ENCODE results near the gene PHLPP1.

GRCh38 chr18:62759704-62760402 is 44.5 kb downstream of the PHLPP1 start:
- no peak for TF ChIP-seq CTCF (IDR thresholded peaks at IDR 0.05 in 4 of 5, conservative IDR thresholded peaks at IDR 0.05 in 1 of 5)
- TF ChIP-seq POLR2A (IDR thresholded peaks at IDR 0.05), result no peak

All from gastrocnemius medialis (tissue), 4 donors.